SK-N-MC (cell line): ENCODE results near the gene BACH1.

Experiments
- DNase-seq: peaks from one replicate; pipeline ENCODE4 v3.0.0-alpha.2; 2011; ENCODE audit warnings: low read depth, low spot score
- H3K27ac ChIP-seq: fragments of 200-600 bp; sonication (generic); 2 replicates; pipeline ENCODE4 v1.5.1; 2016; ENCODE audit warnings: mixed run types
- H3K36me3 ChIP-seq: fragments of 200-600 bp; sonication (generic); 2 replicates; pipeline ENCODE4 v1.6.1; 2017; ENCODE audit warnings: antibody characterized with exemption, low read length, mixed read lengths; ENCODE audit not compliant: insufficient read depth
- H3K4me3 ChIP-seq: fragments of 200-600 bp; sonication (generic); 2 replicates; pipeline ENCODE4 v1.5.1; 2016
- H3K9ac ChIP-seq: fragments of 200-600 bp; sonication (generic); 2 replicates; pipeline ENCODE4 v1.8.0; 2017; ENCODE audit warnings: mixed run types, mixed read lengths; ENCODE audit not compliant: insufficient read length
- H3K9me3 ChIP-seq: fragments of 200-600 bp; sonication (generic); 2 replicates; pipeline ENCODE4 v1.6.1; 2017; ENCODE audit warnings: low read depth, mild to moderate bottlenecking, antibody characterized with exemption, low read length, moderate library complexity, mixed read lengths
- EZH2 ChIP-seq: fragments of 200-600 bp; sonication (generic); IDR thresholded peaks from one replicate; pipeline ENCODE4 v1.6.1; 2017; ENCODE audit warnings: antibody characterized with exemption
- FOXP2 ChIP-seq: optimal IDR thresholded peaks from 2 replicates; pipeline ENCODE3; 2011; ENCODE audit warnings: mild to moderate bottlenecking, moderate library complexity; ENCODE audit not compliant: insufficient read depth; ENCODE audit errors: extremely low read length, control extremely low read depth
- POLR2AphosphoS5 ChIP-seq: IDR thresholded peaks from 2 replicates; pipeline ENCODE4 v1.6.1; 2012; ENCODE audit warnings: mild to moderate bottlenecking, low read depth, low read length, borderline replicate concordance

BACH1 gene

GRCh38 chr21:29316029-29316742, 17.5 kb downstream of the BACH1 start:
- no peak overlapping the region for H3K27ac ChIP-seq
- peaks cover 21% of the 10 kb centered on the region for H3K36me3 ChIP-seq
- H3K9me3 ChIP-seq: no peaks in the 10 kb centered on the region
- no peak overlapping the region for H3K9ac ChIP-seq
- no peak for DNase-seq
- no peak overlapping the region for H3K4me3 ChIP-seq
- TF ChIP-seq FOXP2: no peak
- TF ChIP-seq POLR2AphosphoS5: no peak
- TF ChIP-seq EZH2: no peak

DNA sequence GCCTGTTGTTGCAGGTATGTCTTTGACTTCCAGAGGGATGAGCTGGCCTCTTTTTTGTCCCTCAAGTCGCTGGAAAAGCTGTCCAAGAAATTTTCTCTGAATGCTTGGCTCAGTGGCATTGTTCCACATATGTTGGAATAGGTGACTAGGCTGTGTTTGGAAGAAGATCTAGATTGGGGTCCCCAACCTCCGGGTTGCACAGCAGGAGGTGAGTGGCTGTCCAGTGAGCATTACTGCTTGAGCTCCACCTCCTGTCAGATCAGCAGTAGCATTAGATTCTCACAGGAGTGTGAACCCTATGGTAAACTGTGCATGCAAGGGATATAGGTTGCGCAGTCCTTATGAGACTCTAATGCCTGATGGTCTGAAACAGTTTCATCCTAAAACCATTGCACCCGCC, 18.1 kb downstream of the BACH1 start:
- no peaks in the 10 kb centered on the region for H3K9me3 ChIP-seq
- no peak overlapping the region for H3K27ac ChIP-seq
- TF ChIP-seq EZH2 (no peak), POLR2AphosphoS5 (no peak), FOXP2 (no peak)
- no peak overlapping the region for H3K9ac ChIP-seq
- H3K36me3 ChIP-seq: peaks cover 21% of the 10 kb centered on the region
- DNase-seq: no peak
- H3K4me3 ChIP-seq: no peak overlapping the region

- TF ChIP-seq FOXP2: no peak
- no peak for TF ChIP-seq EZH2
- no peak for TF ChIP-seq POLR2AphosphoS5
- Histone ChIP-seq H3K4me3 (no peak overlapping the region), H3K27ac (no peak overlapping the region), H3K36me3 (peaks cover 26% of the 10 kb centered on the region), H3K9ac (no peak overlapping the region), H3K9me3 (no peaks in the 10 kb centered on the region)
- DNase-seq: no peak
Observed at GRCh38 chr21:29318354-29318753, 19.6 kb downstream of the BACH1 start.

DNA sequence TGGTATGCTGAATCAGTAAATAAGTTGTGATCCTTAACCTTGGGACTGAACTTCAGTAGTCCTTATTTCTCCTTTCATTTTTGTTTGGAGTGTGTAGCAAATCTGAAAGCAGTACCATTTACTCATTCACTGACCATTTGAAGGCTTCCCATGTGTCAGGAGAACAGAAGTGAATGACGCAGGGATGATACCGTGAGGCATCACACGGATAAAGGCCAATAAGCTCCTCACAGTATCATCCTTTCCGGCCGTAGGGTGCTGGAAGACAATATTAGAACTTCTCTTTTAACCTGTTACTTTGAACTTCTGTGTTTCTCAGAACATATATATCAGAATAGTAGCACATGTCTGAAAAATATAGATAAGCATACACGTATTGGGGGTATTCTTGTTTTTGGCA, 21.3 kb downstream of the BACH1 start:
- Histone ChIP-seq H3K9ac (no peak overlapping the region), H3K4me3 (no peak overlapping the region), H3K36me3 (peaks cover 37% of the 10 kb centered on the region), H3K27ac (no peak overlapping the region), H3K9me3 (no peaks in the 10 kb centered on the region)
- DNase-seq: no peak
- TF ChIP-seq POLR2AphosphoS5 (no peak), FOXP2 (no peak)

- Histone ChIP-seq H3K36me3 (peaks cover 41% of the 10 kb centered on the region), H3K4me3 (no peak overlapping the region), H3K27ac (no peak overlapping the region), H3K9me3 (no peaks in the 10 kb centered on the region), H3K9ac (no peak overlapping the region)
- DNase-seq: no peak
- TF ChIP-seq POLR2AphosphoS5 (no peak), FOXP2 (no peak)
Observed at GRCh38 chr21:29321217-29321616, 22.5 kb downstream of the BACH1 start.

DNA sequence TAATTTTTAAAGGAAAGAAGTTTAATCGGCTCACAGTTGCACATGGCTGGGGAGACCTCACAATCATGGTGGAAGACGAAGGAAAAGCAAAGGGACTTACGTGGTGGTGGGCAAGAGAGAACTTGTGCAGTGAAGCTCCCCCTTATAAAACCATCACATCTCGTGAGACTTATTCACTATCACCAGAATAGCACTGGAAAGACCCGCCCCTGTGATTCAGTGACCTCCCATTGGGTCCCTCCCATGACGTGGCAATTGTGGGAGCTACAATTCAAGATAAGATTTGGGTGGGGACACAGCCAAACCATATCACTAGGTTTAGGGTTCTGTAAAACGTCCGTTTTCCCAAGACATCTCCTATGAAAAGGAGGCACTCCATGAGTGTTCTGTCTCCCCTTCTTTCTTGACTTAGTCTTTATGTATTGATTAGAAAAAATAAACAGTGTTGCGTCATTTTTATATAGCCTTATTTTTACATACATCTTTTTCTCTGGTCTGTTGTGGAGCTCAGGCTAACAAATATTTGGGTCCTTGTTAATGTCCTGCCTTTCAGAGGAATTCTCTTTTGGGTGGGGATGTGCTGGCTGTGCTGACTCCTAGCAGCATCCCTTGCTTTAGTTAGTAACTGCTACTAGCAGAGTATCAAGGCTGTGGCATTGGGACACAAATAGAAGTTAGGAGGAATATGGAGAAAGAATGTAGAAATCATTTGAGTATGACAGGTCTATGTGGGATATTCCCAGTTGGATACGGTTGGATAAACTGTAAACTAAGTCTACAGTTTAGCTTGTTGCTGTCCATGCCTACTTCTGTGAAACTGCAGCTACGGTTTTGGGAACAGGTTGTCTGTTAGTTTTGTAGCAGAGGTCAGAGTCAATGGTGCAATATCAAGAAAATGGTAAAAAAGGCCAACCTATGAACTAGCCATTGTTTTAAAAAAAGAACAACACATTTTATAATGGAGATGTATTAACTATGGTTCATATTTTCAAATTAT, 23.5 kb downstream of the BACH1 start:
- no peak for DNase-seq
- H3K36me3 ChIP-seq: peaks cover 51% of the 10 kb centered on the region
- H3K9ac ChIP-seq: no peak overlapping the region
- TF ChIP-seq POLR2AphosphoS5 (no peak), EZH2 (no peak), FOXP2 (no peak)
- H3K4me3 ChIP-seq: no peak overlapping the region
- H3K27ac ChIP-seq: no peak overlapping the region
- no peaks in the 10 kb centered on the region for H3K9me3 ChIP-seq

- H3K9ac ChIP-seq: no peak overlapping the region
- H3K4me3 ChIP-seq: no peak overlapping the region
- H3K36me3 ChIP-seq: peaks cover 60% of the 10 kb centered on the region
- H3K27ac ChIP-seq: no peak overlapping the region
- TF ChIP-seq EZH2 (no peak), FOXP2 (no peak), POLR2AphosphoS5 (no peak)
- no peak for DNase-seq
- H3K9me3 ChIP-seq: no peaks in the 10 kb centered on the region
Observed at GRCh38 chr21:29323189-29323588, 24.5 kb downstream of the BACH1 start.

DNA sequence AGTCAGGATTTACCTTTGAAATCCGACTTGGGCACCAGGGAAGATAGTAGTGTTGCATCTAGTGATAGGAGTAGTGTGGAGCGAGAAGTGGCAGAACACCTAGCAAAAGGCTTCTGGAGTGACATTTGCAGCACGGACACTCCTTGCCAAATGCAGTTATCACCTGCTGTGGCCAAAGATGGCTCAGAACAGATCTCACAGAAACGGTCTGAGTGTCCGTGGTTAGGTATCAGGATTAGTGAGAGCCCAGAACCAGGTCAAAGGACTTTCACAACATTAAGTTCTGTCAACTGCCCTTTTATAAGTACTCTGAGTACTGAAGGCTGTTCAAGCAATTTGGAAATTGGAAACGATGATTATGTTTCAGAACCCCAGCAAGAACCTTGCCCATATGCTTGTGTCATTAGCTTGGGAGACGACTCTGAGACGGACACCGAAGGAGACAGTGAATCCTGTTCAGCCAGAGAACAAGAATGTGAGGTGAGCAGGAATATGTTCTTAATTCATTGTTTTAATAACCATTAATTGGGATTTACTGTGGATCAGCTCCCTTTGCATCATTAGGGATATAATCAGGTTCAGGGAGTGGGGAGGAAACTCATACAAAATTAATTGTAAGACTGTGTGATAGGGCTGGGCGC, 28.3 kb downstream of the BACH1 start:
- DNase-seq: no peak
- no peak overlapping the region for H3K9ac ChIP-seq
- H3K9me3 ChIP-seq: no peaks in the 10 kb centered on the region
- TF ChIP-seq EZH2: no peak
- TF ChIP-seq POLR2AphosphoS5: no peak
- no peak for TF ChIP-seq FOXP2
- H3K4me3 ChIP-seq: no peak overlapping the region
- no peak overlapping the region for H3K27ac ChIP-seq
- peaks cover 56% of the 10 kb centered on the region for H3K36me3 ChIP-seq
